Neuronal stem cell (in vitro differentiated cells): ENCODE results near the gene ANXA10. TPM values are rescaled to one million over a fixed set of nuclear protein-coding genes. Genes with fewer than 3 reads are reported as not detected.

ENCODE experiments used
- DNase-seq: peaks from one replicate; pipeline ENCODE4 v3.0.0-alpha.2; 2013; ENCODE audit warnings: low spot score
- H2AFZ ChIP-seq: one replicate; pipeline ENCODE4 v1.6.1; 2013; ENCODE audit warnings: mild to moderate bottlenecking, low read length, inconsistent platforms
- H2AK5ac ChIP-seq: 2 replicates; pipeline ENCODE4 v1.6.1; 2013; ENCODE audit warnings: low read depth, mild to moderate bottlenecking, inconsistent platforms, low read length, moderate library complexity, mixed read lengths
- H2BK120ac ChIP-seq: 2 replicates; pipeline ENCODE4 v1.6.1; 2013; ENCODE audit warnings: low read depth, mild to moderate bottlenecking, inconsistent platforms, low read length, moderate library complexity, mixed read lengths
- H2BK12ac ChIP-seq: one replicate; pipeline ENCODE4 v1.6.1; 2013; ENCODE audit warnings: low read length, inconsistent platforms
- H2BK15ac ChIP-seq: 2 replicates; pipeline ENCODE4 v1.6.1; 2013; ENCODE audit warnings: mild to moderate bottlenecking, low read length, inconsistent platforms, mixed read lengths
- H2BK5ac ChIP-seq: one replicate; pipeline ENCODE4 v1.6.1; 2013; ENCODE audit warnings: inconsistent platforms, mild to moderate bottlenecking, low read length, moderate library complexity
- H3K14ac ChIP-seq: one replicate; pipeline ENCODE4 v1.6.1; 2013; ENCODE audit warnings: low read length, inconsistent platforms
- H3K18ac ChIP-seq: 2 replicates; pipeline ENCODE4 v1.6.1; 2013; ENCODE audit warnings: low read length, inconsistent platforms
- H3K23ac ChIP-seq: 2 replicates; pipeline ENCODE4 v1.6.1; 2013; ENCODE audit warnings: low read depth, mild to moderate bottlenecking, mixed read lengths, low read length, inconsistent platforms; ENCODE audit not compliant: poor library complexity
- H3K27ac ChIP-seq: replicated peaks from 3 replicates; pipeline ENCODE4 v1.5.1; 2013; ENCODE audit warnings: low read length, inconsistent platforms
- H3K27me3 ChIP-seq, 3 experiments: 2 replicates each; pipeline ENCODE4 v1.6.1; 2013; ENCODE audit warnings: low read length in 3 of 3, mild to moderate bottlenecking in 2 of 3, inconsistent platforms in 1 of 3, low read depth in 1 of 3, mixed read lengths in 1 of 3, moderate library complexity in 1 of 3; ENCODE audit not compliant: control insufficient read depth in 3 of 3, insufficient read depth in 3 of 3
- H3K36me3 ChIP-seq, 2 donors: replicated peaks in 1 of 2; 2 replicates each; pipeline ENCODE4 v1.6.1; 2013; ENCODE audit warnings: low read length in 2 of 2; ENCODE audit not compliant: control insufficient read depth in 2 of 2, insufficient read depth in 2 of 2
- H3K4ac ChIP-seq: 2 replicates; pipeline ENCODE4 v1.6.1; 2013; ENCODE audit warnings: inconsistent platforms, mild to moderate bottlenecking, low read length, moderate library complexity
- H3K4me1 ChIP-seq, 2 donors: 1 replicate in 1 of 2; 2 replicates in 1 of 2; pipeline ENCODE4 v1.6.1; 2013; ENCODE audit warnings: low read length in 2 of 2, low read depth in 1 of 2; ENCODE audit not compliant: control insufficient read depth in 2 of 2, insufficient read depth in 1 of 2
- H3K4me2 ChIP-seq: one replicate; pipeline ENCODE4 v1.6.1; 2013; ENCODE audit warnings: mild to moderate bottlenecking, low read length, inconsistent platforms; ENCODE audit not compliant: insufficient read depth, poor library complexity, severe bottlenecking
- H3K4me3 ChIP-seq, 2 donors: 2 replicates each; pipeline ENCODE4 v1.5.1; 2013; ENCODE audit warnings: low read length in 2 of 2, mild to moderate bottlenecking in 2 of 2, inconsistent platforms in 1 of 2, moderate library complexity in 1 of 2
- H3K79me1 ChIP-seq: one replicate; pipeline ENCODE4 v1.6.1; 2013; ENCODE audit warnings: low read depth, mild to moderate bottlenecking, inconsistent platforms, low read length, moderate library complexity
- H3K9ac ChIP-seq: one replicate; pipeline ENCODE4 v1.6.1; 2013; ENCODE audit warnings: mild to moderate bottlenecking, low read depth, low read length, inconsistent platforms; ENCODE audit not compliant: poor library complexity
- H3K9me3 ChIP-seq, 2 donors: replicated peaks in 1 of 2; 2 replicates each; pipeline versions ENCODE3 to v1.6.1; 2013; ENCODE audit warnings: low read length in 2 of 2, mild to moderate bottlenecking in 2 of 2, inconsistent platforms in 1 of 2, low read depth in 1 of 2, mixed read lengths in 1 of 2, moderate library complexity in 1 of 2; ENCODE audit not compliant: control insufficient read depth in 2 of 2, insufficient read depth in 1 of 2
- H4K8ac ChIP-seq: one replicate; pipeline ENCODE4 v1.6.1; 2013; ENCODE audit warnings: low read depth, mild to moderate bottlenecking, inconsistent platforms, low read length, moderate library complexity
- H4K91ac ChIP-seq: one replicate; pipeline ENCODE4 v1.6.1; 2013; ENCODE audit warnings: low read length, low read depth, mild to moderate bottlenecking, inconsistent platforms; ENCODE audit not compliant: poor library complexity
- WGBS, 2 donors: extraction: QIAGEN DNeasy Blood & Tissue Kit; methylation state at CpG; one replicate each; pipeline ENCODE4 v1.1.7; 2013; ENCODE audit warnings: missing lambda C conversion rate in 2 of 2, mixed read lengths in 1 of 2; ENCODE audit not compliant: insufficient read length in 2 of 2, insufficient replicate concordance in 1 of 2; ENCODE audit errors: extremely low coverage in 2 of 2; 5-methylcytosine and 5-hydroxymethylcytosine counted together
- polyA plus RNA-seq, 2 experiments: library from polyadenylated mRNA; stranded (reverse); fragments of 200-250 nt; gene quantifications; one replicate each; pipeline ENCODE4 v1.2.3, GENCODE V29; 2013

Gene ANXA10
- not detected for polyA plus RNA-seq (2013, experiment 1 of 2)
- not detected for polyA plus RNA-seq (2013, experiment 2 of 2)

DNA sequence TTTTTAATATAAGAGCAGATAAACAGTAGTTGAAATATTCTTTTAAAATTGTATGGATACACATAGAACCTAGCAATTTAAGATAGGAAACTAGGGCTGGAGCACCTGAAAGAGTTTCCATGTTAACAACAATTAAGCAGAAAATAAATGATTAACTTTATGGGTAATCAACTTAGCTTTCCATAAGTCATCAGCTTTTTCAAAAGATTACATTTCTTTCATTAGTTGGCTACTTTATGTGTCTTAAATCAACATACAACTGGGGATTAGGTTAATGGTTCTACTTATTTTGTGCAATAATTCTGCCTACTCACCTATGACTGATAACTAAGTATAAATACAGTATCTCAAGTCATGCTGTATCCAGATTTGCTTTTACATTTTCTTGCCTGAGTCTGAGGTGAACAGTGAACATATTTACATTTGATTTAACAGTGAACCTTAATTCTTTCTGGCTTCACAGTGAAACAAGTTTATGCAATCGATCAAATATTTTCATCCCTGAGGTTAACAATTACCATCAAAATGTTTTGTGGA lies at the start of gene ANXA10:
ANXA10 (plus strand) TSS at position 362 of the 537 bp plus-strand sequence; CDS start at position 526, 164 bp downstream.
- H3K14ac ChIP-seq = no peak within 1 kb of the TSS
- H2AK5ac ChIP-seq = no peak within 1 kb of the TSS
- no peak within 1 kb of the TSS for H2BK120ac ChIP-seq
- DNase-seq = no peak
- H3K4me3 ChIP-seq = no peak within 1 kb of the TSS
- H3K27me3 ChIP-seq = no peaks in the 10 kb centered on the region
- H3K4me1 ChIP-seq = no peaks in the 10 kb centered on the region
- no peak within 1 kb of the TSS for H2AFZ ChIP-seq
- H4K91ac ChIP-seq = no peak within 1 kb of the TSS
- no peak within 1 kb of the TSS for H3K27ac ChIP-seq
- H3K79me1 ChIP-seq = no peaks in the 10 kb centered on the region
- no peak within 1 kb of the TSS for H2BK5ac ChIP-seq
- peaks cover 0 to 2% of the 10 kb centered on the region in 2 donors for H3K9me3 ChIP-seq
- no peak within 1 kb of the TSS for H3K23ac ChIP-seq
- no peak within 1 kb of the TSS for H2BK12ac ChIP-seq
- H3K18ac ChIP-seq = no peak within 1 kb of the TSS
- no peak within 1 kb of the TSS for H3K4me2 ChIP-seq
- H3K4ac ChIP-seq = no peak within 1 kb of the TSS
- WGBS, 2 donors = no CpG with 5 or more reads among the region's 1 CpG
- no peak within 1 kb of the TSS for H4K8ac ChIP-seq
- no peaks in the 10 kb centered on the region for H3K36me3 ChIP-seq
- H3K9ac ChIP-seq = no peak within 1 kb of the TSS
- no peak within 1 kb of the TSS for H2BK15ac ChIP-seq

DNA sequence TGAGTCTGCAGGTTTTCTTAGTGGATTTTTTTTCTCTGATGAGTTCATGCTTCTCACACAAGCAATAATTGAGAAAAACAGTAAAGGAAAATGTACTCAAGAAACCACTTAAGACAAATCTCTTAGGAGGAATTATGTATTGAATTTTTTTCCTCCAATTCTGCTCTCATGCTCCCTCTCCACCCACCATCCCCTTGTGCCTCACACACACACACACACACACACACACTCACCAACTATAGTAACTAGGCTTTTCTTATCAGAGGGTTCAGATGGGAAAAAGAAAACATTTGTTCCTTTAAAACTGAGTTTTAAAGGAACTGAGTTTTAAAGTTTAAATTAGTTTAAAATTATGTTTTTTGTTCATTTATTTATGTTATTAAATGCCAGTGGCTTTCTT lies 47.0 kb upstream of the ANXA10 start:
- Histone ChIP-seq H4K8ac (no peak overlapping the region), H3K9me3 (no peaks in the 10 kb centered on the region)
- DNase-seq = no peak

GRCh38 chr4:168050002-168050401 lies 42.3 kb upstream of the ANXA10 start:
- Histone ChIP-seq H2BK15ac (no peak overlapping the region), H3K4me3 (no peak overlapping the region), H3K79me1 (no peaks in the 10 kb centered on the region), H3K36me3 (peaks cover 0 to 2% of the 10 kb centered on the region in 2 donors), H3K4ac (no peak overlapping the region), H3K14ac (no peak overlapping the region), H2BK5ac (no peak overlapping the region), H3K27ac (no peak overlapping the region), H3K9me3 (no peaks in the 10 kb centered on the region), H4K8ac (no peak overlapping the region), H3K27me3 (no peaks in the 10 kb centered on the region), H3K23ac (no peak overlapping the region), H3K4me1 (no peaks in the 10 kb centered on the region), H2BK120ac (no peak overlapping the region), H3K9ac (no peak overlapping the region), H4K91ac (no peak overlapping the region), H2AFZ (no peak overlapping the region), H3K18ac (no peak overlapping the region), H3K4me2 (no peak overlapping the region), H2AK5ac (no peak overlapping the region), H2BK12ac (no peak overlapping the region)
- WGBS, 2 donors = no CpG with 5 or more reads among the region's 2 CpGs
- no peak for DNase-seq

More for the DNA sequence above, 47.0 kb upstream of the ANXA10 start:
- no peak overlapping the region for H2BK15ac ChIP-seq
- H3K4me2 ChIP-seq = no peak overlapping the region
- H3K9ac ChIP-seq = no peak overlapping the region
- H2AK5ac ChIP-seq = no peak overlapping the region
- no peak overlapping the region for H2BK5ac ChIP-seq
- no peak overlapping the region for H4K91ac ChIP-seq
- H3K4me3 ChIP-seq = no peak overlapping the region
- H3K27ac ChIP-seq = no peak overlapping the region
- H3K79me1 ChIP-seq = no peaks in the 10 kb centered on the region
- no peaks in the 10 kb centered on the region for H3K27me3 ChIP-seq
- no peak overlapping the region for H2BK120ac ChIP-seq
- H2BK12ac ChIP-seq = no peak overlapping the region
- no peaks in the 10 kb centered on the region for H3K4me1 ChIP-seq
- H3K4ac ChIP-seq = no peak overlapping the region
- no peak overlapping the region for H3K23ac ChIP-seq
- H3K18ac ChIP-seq = no peak overlapping the region
- no peak overlapping the region for H2AFZ ChIP-seq
- no peak overlapping the region for H3K14ac ChIP-seq
- H3K36me3 ChIP-seq = peaks cover 0 to 2% of the 10 kb centered on the region in 2 donors

DNA sequence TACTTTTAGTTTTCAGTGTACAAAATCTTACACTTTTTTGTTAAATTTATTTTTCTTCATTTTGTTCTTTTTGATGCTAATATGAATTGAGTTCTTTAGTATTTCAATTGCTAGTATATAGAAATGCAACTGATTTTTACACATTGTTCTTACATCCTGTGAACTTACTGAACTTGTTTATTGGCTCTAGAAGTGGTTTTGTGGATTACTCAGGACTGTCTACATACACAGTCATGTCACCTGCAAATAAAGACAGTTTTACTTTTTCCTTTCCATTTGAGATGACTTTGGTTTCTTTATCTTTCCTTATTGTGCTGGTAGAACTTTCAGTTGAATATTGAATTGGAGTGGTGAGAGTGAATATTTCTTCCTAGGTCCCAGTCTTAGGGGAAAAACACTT lies 40.8 kb upstream of the ANXA10 start:
- no peak overlapping the region for H3K23ac ChIP-seq
- no peak overlapping the region for H3K4me2 ChIP-seq
- no peak for DNase-seq

More for the DNA sequence above, 40.8 kb upstream of the ANXA10 start:
- Histone ChIP-seq H4K8ac (no peak overlapping the region), H3K79me1 (no peaks in the 10 kb centered on the region), H3K4ac (no peak overlapping the region), H3K14ac (no peak overlapping the region), H3K18ac (no peak overlapping the region), H2BK120ac (no peak overlapping the region), H3K9ac (no peak overlapping the region), H2BK12ac (no peak overlapping the region), H3K4me3 (no peak overlapping the region), H3K27ac (no peak overlapping the region), H4K91ac (no peak overlapping the region), H2BK15ac (no peak overlapping the region), H3K27me3 (no peaks in the 10 kb centered on the region), H3K4me1 (no peaks in the 10 kb centered on the region), H2AFZ (no peak overlapping the region), H2AK5ac (no peak overlapping the region), H2BK5ac (no peak overlapping the region), H3K9me3 (no peaks in the 10 kb centered on the region), H3K36me3 (peaks cover 0 to 2% of the 10 kb centered on the region in 2 donors)
